ENCODE data around the gene IQCM. TPM values are rescaled to one million over a fixed set of nuclear protein-coding genes. Genes with fewer than 3 reads are reported as not detected.
A peak's percentile ranks its signal among the peaks of the same experiment; 100 is the strongest.

The IQCM gene
- total and polyA plus RNA-seq, 3 donors from 2014 or later = 6.5 to 10.7 (median 7.4) TPM

GRCh38 chr4:149838036-149838435 is 22.4 kb upstream of the IQCM start:
- H3K36me3 ChIP-seq (ENCODE audit: low read depth, missing control alignments) = no peaks in the 10 kb centered on the region
- no peak overlapping the region for H3K4me3 ChIP-seq
- WGBS, 2 donors = 79 to 91% methylated on average over 1 of the region's 1 CpG
- H3K27me3 ChIP-seq = no peaks in the 10 kb centered on the region
- no peak overlapping the region for H3K27ac ChIP-seq
- H3K9me3 ChIP-seq = no peaks in the 10 kb centered on the region
- TF ChIP-seq POLR2A (IDR thresholded peaks at IDR 0.05) (no peak), CTCF (IDR thresholded peaks at IDR 0.05) (no peak)
- H3K4me1 ChIP-seq = no peaks in the 10 kb centered on the region
- no peak for DNase-seq
- intact Hi-C loops (cut with DNase I; ENCODE audit: low total_unique reads) = no loop called here

GRCh38 chr4:149836546-149836945 is 20.9 kb upstream of the IQCM start:
- intact Hi-C loops (cut with DNase I; ENCODE audit: low total_unique reads) = no loop called here
- H3K4me1 ChIP-seq = no peaks in the 10 kb centered on the region
- H3K27ac ChIP-seq = no peak overlapping the region
- no peak overlapping the region for H3K4me3 ChIP-seq
- H3K9me3 ChIP-seq = no peaks in the 10 kb centered on the region
- no peaks in the 10 kb centered on the region for H3K27me3 ChIP-seq
- 88% methylated on average over 3 of the region's 3 CpGs for WGBS, 2 donors
- no peaks in the 10 kb centered on the region for H3K36me3 ChIP-seq (ENCODE audit: low read depth, missing control alignments)
- no peak for DNase-seq
- TF ChIP-seq POLR2A (IDR thresholded peaks at IDR 0.05) = no peak
- TF ChIP-seq CTCF (IDR thresholded peaks at IDR 0.05) = no peak

GRCh38 chr4:149835280-149835679 is 19.6 kb upstream of the IQCM start:
- no peak for DNase-seq
- peak overlapping the region in 1 of 2 donors; percentile 7 for H3K4me3 ChIP-seq
- no peaks in the 10 kb centered on the region for H3K36me3 ChIP-seq (ENCODE audit: low read depth, missing control alignments)
- WGBS, 2 donors = 51 to 86% methylated on average over 14 to 15 of the region's 15 CpGs
- H3K9me3 ChIP-seq = no peaks in the 10 kb centered on the region
- H3K27ac ChIP-seq = no peak overlapping the region
- TF ChIP-seq POLR2A (IDR thresholded peaks at IDR 0.05) = no peak
- TF ChIP-seq CTCF (IDR thresholded peaks at IDR 0.05) = no peak
- H3K27me3 ChIP-seq = no peaks in the 10 kb centered on the region
- intact Hi-C loops (cut with DNase I; ENCODE audit: low total_unique reads) = no loop called here
- no peaks in the 10 kb centered on the region for H3K4me1 ChIP-seq

GRCh38 chr4:149831656-149832208 is 16.1 kb upstream of the IQCM start:
- Histone ChIP-seq H3K27me3 (no peaks in the 10 kb centered on the region), H3K27ac (no peak overlapping the region), H3K4me3 (no peak overlapping the region), H3K36me3 (ENCODE audit: low read depth, missing control alignments) (no peaks in the 10 kb centered on the region), H3K9me3 (no peaks in the 10 kb centered on the region), H3K4me1 (no peaks in the 10 kb centered on the region)
- DNase-seq = no peak
- intact Hi-C loops (cut with DNase I; ENCODE audit: low total_unique reads) = no loop called here
- TF ChIP-seq POLR2A (IDR thresholded peaks at IDR 0.05) (no peak), CTCF (IDR thresholded peaks at IDR 0.05) (no peak)

- H3K27me3 ChIP-seq = no peaks in the 10 kb centered on the region
- no peak for TF ChIP-seq POLR2A (IDR thresholded peaks at IDR 0.05)
- H3K4me1 ChIP-seq = no peaks in the 10 kb centered on the region
- 95 to 97% methylated on average over 3 of the region's 3 CpGs for WGBS, 2 donors
- intact Hi-C loops (cut with DNase I; ENCODE audit: low total_unique reads) = no loop called here
- H3K9me3 ChIP-seq = no peaks in the 10 kb centered on the region
- no peak overlapping the region for H3K27ac ChIP-seq
- H3K4me3 ChIP-seq = no peak overlapping the region
- no peak for DNase-seq
- no peaks in the 10 kb centered on the region for H3K36me3 ChIP-seq (ENCODE audit: low read depth, missing control alignments)
These were observed 15.2 kb upstream of the IQCM start for GRCh38 chr4:149830823-149831222.
